GM10248 (cell line): ENCODE measurements around the gene CRKL.
"Not testable (repeated sequence)": the region's sequence is repeated elsewhere in the genome, so short reads cannot be mapped to it uniquely, and the experiment has no call there.

Experiments
- CTCF ChIA-PET: fragments of 300-600 bp; sonication (Branson Sonifier 250); formaldehyde crosslinking; extraction: SDS; loops from one replicate; lab custom pipeline; 2021; ENCODE audit warnings: antibody characterized with exemption; lab: Yijun Ruan, JAX
- POLR2A ChIA-PET: fragments of 350-650 bp; sonication (Branson Sonifier 250); formaldehyde crosslinking; extraction: SDS; loops from one replicate; lab custom pipeline; 2020; ENCODE audit warnings: antibody characterized with exemption; lab: Yijun Ruan, JAX
- DNase-seq: peaks from one replicate; pipeline ENCODE4 v3.0.0; 2012; ENCODE audit errors: extremely low spot score
- TF ChIP-seq, protein P1 (sequence below): IDR thresholded peaks from 2 replicates; pipeline ENCODE4 v1.5.1; 2012; ENCODE audit warnings: mild to moderate bottlenecking, low read depth; ENCODE audit errors: extremely low read depth, missing control alignments, control extremely low read depth

The CRKL gene

DNA sequence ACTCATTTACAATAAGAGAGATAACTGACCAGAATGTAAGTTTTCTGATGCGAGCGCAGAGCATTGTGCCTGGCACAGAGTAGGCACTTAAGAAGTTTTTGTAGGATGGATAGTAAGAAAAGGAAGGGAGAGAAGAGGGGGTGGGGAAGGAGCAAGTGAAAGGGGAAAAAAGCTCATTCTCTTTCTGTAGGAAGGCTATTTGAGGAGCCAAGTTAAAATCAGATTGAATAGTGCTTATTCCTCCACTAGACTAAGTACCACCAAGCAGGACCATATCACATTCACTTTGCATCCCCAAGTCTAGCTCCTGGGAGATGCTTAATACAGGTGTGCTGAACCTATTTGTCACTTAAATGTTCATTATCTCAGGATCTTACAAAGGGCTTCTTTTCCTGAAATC is 14.1 kb upstream of the CRKL start:
- no peak for DNase-seq
- POLR2A ChIA-PET, result no interaction called here
- CTCF ChIA-PET, result interaction anchor here (2.1 kb wide), 1 partner anchor 17 kb away, joined by 8 read pairs; no protein-coding TSS in a partner anchor
- TF ChIP-seq, protein P1, sequence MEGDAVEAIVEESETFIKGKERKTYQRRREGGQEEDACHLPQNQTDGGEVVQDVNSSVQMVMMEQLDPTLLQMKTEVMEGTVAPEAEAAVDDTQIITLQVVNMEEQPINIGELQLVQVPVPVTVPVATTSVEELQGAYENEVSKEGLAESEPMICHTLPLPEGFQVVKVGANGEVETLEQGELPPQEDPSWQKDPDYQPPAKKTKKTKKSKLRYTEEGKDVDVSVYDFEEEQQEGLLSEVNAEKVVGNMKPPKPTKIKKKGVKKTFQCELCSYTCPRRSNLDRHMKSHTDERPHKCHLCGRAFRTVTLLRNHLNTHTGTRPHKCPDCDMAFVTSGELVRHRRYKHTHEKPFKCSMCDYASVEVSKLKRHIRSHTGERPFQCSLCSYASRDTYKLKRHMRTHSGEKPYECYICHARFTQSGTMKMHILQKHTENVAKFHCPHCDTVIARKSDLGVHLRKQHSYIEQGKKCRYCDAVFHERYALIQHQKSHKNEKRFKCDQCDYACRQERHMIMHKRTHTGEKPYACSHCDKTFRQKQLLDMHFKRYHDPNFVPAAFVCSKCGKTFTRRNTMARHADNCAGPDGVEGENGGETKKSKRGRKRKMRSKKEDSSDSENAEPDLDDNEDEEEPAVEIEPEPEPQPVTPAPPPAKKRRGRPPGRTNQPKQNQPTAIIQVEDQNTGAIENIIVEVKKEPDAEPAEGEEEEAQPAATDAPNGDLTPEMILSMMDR, result no peak

DNA sequence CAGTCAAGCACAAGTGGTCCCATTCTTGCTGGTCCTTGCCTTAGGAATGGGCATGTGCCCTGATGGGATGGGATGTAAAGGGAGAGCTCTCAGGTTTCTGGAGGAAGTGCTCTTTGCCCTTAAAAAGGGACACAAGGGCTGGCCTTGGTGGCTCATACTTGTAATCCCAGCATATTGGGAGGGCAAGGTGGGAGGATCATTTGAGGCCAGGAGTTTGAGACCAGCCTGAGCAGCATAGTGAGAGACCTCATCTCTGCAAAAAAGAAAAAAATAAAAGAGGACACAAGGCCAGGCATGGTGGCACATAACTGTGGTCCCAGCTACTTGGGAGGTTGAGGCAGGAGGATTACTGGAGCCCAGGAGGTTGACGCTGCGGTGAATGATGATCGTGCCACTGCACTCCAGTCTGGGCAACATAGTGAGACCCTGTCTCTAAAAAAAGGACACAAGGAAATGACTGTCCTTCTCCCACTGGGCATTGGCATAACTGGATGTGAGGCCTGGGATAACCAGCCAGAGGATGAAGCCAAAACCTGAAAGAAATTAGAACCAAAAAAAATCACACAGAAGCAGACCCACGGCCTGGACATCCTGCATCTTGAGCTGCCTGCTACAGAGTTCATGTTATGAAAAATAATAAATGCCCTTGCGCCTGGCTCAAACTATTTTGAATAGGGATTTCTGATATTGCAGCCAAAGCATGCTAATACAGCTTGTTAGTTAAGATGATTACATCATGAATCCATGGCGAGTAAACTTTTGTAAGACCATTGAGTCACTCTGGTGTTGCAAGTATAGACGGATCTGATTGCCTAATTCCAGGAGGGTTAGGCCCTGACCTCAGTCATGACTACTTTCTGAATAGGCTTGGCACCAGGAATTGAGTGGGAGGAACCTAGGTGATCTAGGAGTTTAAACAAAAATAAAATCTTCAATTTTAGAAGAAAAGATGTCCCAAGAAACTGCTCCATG is 12.9 kb upstream of the CRKL start:
- DNase-seq, result no peak
- POLR2A ChIA-PET, result no interaction called here
- CTCF ChIA-PET, result interaction anchor here (1.0 to 2.1 kb wide), 3 partner anchors 13 to 66 kb away, joined by 3 to 8 read pairs (median 6); partner anchors contain the start of gene CRKL
- TF ChIP-seq, protein P1, result no peak

DNA sequence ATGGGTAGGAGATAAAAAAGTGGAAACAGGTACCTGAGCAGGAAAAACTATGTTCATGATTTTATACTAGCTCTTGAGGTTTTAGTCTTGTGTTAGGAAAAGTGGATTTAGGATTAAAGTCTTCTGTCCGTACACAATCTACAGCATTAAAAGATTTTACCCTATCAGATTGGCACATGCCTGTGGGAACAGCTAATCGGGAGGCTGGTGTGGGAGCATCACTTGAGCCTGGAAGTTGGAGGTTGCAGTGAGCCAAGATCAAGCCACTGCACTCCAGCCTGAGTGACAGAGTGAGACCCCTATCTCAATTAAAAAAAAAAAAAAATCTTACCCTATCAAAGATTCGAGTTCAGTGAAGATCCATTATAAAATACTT is 12.2 kb upstream of the CRKL start:
- DNase-seq, result no peak
- CTCF ChIA-PET, result interaction anchor here (1.0 to 2.1 kb wide), 3 partner anchors 12 to 65 kb away, joined by 3 to 8 read pairs (median 6); partner anchors contain the start of gene CRKL
- TF ChIP-seq, protein P1, result no peak
- POLR2A ChIA-PET, result no interaction called here

DNA sequence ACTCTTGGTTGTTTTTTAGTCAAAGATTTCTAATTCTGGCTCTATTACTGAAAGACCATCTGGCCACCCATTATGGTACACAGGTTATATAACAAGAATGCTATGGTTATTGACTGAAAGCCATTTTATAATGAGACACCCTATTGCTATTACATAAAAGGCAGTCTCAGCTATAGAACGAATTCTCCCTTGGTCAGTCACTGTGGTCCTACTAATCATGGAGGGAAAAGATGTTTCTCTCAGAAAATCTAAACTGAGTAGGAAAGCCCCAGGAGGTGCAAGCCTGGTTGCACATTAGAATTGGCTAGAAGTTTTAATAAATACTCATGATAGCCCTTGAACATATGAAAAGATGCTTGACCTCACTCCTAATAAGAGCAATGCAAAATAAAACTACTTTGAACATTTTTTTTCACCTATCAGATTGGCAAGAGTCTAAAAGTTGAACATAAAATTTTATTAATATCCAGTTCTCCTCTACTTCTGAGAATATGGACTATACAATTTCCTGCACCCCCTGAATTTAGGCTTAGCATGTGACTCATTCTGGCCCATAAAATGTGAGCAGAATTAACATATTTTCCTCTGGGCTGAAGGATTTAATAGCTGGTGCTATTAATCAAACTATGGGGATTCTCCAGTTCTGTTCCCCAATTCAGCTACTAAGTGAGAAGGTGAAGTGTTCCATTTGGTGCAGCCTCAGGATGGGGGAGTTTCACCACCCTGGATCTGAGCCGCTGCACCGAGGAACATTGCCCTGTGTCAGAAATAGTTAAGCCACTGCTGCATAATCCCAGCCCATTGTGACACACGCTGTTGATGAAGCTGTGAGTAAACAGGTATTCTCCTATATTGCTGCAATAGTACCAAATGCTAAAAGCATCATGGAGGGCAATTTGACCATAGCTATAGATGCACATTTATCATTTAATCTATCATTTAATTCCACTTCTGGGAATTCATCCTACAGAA is 11.5 kb upstream of the CRKL start:
- TF ChIP-seq, protein P1, result no peak
- ChIA-PET POLR2A (no interaction called here), CTCF (interaction anchor here (0.6 to 2.1 kb wide), 4 partner anchors 11 to 28 kb away, joined by 3 to 6 read pairs (median 5); partner anchors contain the start of gene CRKL)
- DNase-seq, result no peak

DNA sequence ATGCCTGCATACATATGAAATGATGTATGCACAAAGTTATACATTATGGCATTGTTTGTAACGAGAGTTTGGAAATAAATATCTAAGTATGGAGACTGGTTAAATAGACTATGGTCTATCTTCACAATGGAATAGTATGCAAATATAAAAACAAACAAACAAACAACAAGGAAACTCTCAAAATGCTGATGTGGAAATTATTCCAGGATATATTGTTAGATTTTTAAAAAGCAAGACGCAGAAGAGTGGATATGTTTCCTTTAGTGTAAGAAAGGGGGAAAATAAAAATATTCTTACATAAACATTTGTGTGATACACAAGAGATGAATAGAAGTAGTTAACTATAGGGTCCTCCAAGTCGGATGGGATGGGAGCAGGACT is 10.8 kb upstream of the CRKL start:
- POLR2A ChIA-PET, result no interaction called here
- CTCF ChIA-PET, result interaction anchor here (1.5 to 1.8 kb wide), 2 partner anchors 17 to 20 kb away, joined by 4 to 6 read pairs; no protein-coding TSS in a partner anchor

DNA sequence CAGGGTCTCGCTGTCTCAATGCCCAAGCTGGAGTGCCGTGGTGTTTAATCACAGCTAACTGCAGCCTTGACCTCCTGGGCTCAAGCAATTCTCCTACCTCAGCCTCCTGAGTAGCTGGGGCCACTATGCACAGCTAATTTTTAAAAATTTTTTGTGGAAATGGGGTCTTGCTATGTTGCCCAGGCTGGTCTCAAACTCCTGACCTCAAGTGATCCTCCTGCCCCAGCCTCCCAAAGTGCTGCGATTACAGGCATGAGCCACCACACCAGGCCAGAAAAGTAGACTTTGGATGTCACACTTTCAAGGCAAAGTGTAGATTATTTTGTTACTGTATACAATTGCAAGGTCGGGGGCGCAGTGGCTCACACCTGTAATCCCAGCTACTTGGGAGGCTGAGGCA is 8.5 kb upstream of the CRKL start:
- CTCF ChIA-PET, DNase-seq, POLR2A ChIA-PET: not testable (repeated sequence)

More for the DNA sequence above, 10.8 kb upstream of the CRKL start:
- TF ChIP-seq, protein P1, result no peak
- DNase-seq, result no peak
